CD4-positive, alpha-beta T cell treated with Interleukin-4 for 4 hours (primary cell): Measurements from ENCODE around the gene WWTR1.

ENCODE experiments used
- DNase-seq: peaks from one replicate; pipeline ENCODE4 v3.0.0-alpha.2; 2020

The WWTR1 gene

GRCh38 chr3:149490260-149490971 is 167.4 kb downstream of the WWTR1 start:
- no peak for DNase-seq

- no peak for DNase-seq
Measured at GRCh38 chr3:149489060-149489690, 168.7 kb downstream of the WWTR1 start.

GRCh38 chr3:149487598-149488197 is 170.1 kb downstream of the WWTR1 start:
- peak; percentile 26 for DNase-seq

- DNase-seq: no peak
Measured at GRCh38 chr3:149486726-149487125, 171.1 kb downstream of the WWTR1 start.

GRCh38 chr3:149481491-149481890 is 176.3 kb downstream of the WWTR1 start:
- no peak for DNase-seq

- no peak for DNase-seq
Measured at GRCh38 chr3:149481056-149481455, 176.8 kb downstream of the WWTR1 start.

- peak; percentile 37 for DNase-seq
Measured at GRCh38 chr3:149480326-149481017, 177.4 kb downstream of the WWTR1 start.

GRCh38 chr3:149479621-149480325 is 178.1 kb downstream of the WWTR1 start:
- no peak for DNase-seq

GRCh38 chr3:149476225-149476624 is 181.6 kb downstream of the WWTR1 start:
- DNase-seq: no peak

- no peak for DNase-seq
Measured at GRCh38 chr3:149475451-149476060, 182.3 kb downstream of the WWTR1 start.

- DNase-seq: no peak
Measured at GRCh38 chr3:149474250-149474817, 183.5 kb downstream of the WWTR1 start, which contains the start of gene TM4SF4. TM4SF4 (plus strand) TSS chr3:149474697; CDS start chr3:149474878, 181 bp downstream.

- no peak for DNase-seq
Measured at GRCh38 chr3:149473357-149474249, 184.2 kb downstream of the WWTR1 start.

- DNase-seq: no peak
Measured at GRCh38 chr3:149472030-149472797, 185.6 kb downstream of the WWTR1 start.

GRCh38 chr3:149470381-149470780 is 187.4 kb downstream of the WWTR1 start:
- DNase-seq: no peak

GRCh38 chr3:149468504-149469212 is 189.2 kb downstream of the WWTR1 start:
- no peak for DNase-seq
